Suppressor macrophage treated with lipopolysaccharide for 4 hours (primary cell): ENCODE measurements around the gene ADAMTS8.

Source experiments
- DNase-seq: peaks from one replicate; pipeline ENCODE4 v3.0.0-alpha.2; 2020

The ADAMTS8 gene

GRCh38 chr11:130428316-130429119, at the start of gene ADAMTS8:
Gene ADAMTS8, minus strand, starts transcription at chr11:130428609. Its CDS starts 323 bp downstream, at chr11:130428286.
- DNase-seq = no peak

DNA sequence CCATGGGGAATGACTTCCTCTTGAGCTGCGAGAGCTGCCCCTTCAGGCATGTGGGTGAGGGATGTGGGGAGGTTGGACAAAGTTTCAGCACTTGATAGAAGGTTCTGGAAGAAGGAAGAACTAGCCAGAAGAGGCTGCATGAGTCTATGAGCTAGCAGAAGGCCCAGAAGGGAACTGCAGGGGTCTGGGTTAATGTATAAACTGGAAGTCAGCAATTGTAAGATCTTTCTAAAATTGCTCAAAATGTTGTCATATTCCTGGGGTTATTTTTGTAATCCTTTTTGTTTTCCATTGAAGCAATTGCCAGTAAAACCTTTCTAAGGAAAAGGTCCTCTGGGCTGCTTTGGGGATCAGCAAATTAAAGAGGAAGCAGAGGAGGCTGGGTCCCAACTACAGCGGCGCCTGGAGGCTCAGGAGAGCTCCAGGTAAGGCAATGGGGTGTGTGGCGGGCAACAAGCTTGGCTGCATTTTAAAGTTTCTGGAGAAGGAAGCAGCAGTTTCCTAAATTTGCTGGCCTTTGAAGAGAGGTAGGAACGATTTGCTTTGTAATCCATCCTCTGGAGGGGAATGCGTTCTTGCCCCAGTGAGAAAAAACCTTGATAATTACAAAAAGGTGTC, 49.3 kb upstream of the ADAMTS8 start:
- no peak for DNase-seq

DNA sequence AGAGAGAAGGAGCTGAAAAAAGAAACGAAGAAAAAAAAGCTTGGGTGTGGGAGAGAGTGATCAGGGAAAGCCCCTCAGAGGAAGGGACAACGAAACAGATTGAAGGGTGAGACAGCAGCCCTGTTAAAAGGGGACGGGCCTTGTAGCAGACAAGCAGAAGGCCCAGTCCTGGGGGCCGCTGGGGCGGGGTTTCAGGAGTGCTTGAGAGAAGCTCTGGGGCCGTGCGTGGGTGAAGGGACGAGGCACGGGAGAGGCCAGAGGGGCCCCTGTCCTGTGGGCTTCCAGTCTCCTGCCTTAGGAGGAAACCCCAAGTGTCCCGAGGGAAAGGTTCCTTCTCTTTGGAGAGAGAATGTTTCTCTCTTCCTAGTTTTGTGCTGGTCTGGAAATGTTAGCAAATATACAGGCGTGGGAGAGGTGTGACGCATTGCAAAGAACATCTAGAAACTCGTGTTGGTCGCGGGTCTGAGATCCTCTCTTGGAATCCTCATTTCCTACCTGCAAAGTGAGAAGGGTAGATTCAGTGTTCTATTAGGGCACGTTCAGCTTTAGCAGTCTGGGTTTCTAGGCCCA, 48.6 kb upstream of the ADAMTS8 start:
- no peak for DNase-seq

DNA sequence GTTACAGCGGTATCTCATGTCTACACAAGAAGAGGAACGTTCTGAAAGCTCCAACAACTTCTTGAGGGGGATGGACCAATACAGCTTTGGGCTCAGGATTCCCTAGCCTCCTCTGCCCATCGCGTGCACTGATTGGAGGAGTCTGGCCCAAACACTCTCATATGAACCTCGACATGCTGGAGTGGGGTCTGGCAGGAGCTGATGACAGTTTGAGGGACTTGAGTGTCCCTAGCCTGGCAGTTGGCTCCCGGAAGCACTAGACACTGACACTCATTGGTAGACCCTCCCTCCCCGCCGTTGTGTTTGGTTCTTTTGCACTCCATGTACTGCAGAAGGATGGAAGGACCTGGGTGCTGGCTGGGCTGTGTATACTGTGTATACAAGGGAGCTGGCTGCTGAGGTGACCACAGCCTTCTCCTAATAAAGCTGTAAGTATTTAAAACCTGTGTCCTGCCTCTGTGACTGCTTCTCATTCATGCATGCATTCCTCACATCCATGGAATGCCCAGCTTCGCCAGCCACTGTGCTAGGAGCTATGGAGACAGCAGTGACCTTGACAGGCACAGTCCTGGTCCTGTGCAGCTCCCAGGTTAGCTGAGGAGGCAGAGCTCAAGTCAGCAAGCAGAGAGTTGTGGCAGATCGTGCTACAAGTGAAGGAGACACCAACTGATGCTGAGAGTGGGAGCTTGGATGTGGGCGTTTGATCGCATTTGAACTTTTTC, 48.0 kb upstream of the ADAMTS8 start:
- DNase-seq = no peak

DNA sequence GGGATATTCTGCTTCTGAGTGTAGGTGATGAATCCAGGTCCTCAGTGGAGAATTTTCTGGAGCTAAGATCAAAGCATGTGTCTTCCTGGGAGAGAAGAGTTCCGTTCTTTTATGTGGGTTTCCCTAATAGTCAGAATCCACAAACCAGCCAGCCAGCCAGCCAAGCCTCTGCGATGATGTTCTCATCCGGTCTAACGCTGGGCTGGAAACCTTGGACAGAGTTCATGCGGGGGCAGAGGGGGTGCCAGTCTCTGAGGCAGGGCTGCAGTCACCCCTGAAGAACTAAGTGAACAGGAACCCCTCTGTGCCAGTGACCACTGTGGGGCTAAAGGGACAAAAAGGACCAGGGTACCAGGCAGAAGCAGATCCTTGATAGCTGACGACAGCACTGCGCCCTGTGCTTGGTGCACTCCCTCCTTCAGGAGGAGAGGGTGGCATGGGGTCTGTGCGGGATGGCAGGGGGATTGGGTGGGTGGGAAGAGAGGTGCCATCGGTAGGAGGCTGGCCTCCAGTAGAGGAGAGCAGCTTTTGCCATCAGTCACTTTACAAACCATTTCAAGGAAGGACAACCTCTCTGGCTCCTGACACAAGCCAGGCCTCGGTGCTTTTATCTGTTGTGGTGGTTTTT, 47.1 kb upstream of the ADAMTS8 start:
- DNase-seq = no peak

GRCh38 chr11:130474637-130475400, 46.4 kb upstream of the ADAMTS8 start:
- DNase-seq = no peak

DNA sequence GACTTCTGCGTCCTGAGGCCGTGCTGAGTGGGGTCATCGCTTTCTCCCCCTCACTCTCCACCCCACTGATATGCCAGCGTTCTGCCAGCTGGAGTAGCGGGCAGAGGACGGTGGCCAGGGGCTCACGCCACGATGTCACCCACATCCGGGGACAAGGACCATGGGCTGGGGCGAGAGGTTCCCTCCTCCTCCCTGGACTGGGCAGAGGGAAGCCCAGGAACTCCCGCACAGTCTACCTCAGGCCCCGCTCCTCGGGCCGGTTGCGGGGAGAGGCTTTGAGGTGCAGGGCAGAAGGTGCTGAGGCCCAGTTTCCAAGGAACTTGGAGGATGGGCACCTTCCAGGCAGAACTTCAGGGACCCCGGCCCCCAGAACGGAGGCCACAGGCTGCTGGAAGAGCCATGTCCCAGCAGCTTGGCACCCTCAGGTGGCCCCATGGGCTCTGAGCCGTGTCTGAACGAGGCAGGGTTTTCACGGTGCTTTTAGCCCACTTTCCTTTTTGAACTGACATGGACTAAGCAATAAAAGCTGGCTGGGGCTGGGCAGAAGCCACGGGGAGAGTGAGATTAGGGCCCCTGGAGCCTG, 45.5 kb upstream of the ADAMTS8 start:
- no peak for DNase-seq

DNA sequence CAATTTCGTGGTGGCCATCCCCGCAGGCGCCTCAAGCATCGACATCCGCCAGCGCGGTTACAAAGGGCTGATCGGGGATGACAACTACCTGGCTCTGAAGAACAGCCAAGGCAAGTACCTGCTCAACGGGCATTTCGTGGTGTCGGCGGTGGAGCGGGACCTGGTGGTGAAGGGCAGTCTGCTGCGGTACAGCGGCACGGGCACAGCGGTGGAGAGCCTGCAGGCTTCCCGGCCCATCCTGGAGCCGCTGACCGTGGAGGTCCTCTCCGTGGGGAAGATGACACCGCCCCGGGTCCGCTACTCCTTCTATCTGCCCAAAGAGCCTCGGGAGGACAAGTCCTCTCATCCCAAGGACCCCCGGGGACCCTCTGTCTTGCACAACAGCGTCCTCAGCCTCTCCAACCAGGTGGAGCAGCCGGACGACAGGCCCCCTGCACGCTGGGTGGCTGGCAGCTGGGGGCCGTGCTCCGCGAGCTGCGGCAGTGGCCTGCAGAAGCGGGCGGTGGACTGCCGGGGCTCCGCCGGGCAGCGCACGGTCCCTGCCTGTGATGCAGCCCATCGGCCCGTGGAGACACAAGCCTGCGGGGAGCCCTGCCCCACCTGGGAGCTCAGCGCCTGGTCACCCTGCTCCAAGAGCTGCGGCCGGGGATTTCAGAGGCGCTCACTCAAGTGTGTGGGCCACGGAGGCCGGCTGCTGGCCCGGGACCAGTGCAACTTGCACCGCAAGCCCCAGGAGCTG, 44.8 kb upstream of the ADAMTS8 start:
- DNase-seq = no peak

DNA sequence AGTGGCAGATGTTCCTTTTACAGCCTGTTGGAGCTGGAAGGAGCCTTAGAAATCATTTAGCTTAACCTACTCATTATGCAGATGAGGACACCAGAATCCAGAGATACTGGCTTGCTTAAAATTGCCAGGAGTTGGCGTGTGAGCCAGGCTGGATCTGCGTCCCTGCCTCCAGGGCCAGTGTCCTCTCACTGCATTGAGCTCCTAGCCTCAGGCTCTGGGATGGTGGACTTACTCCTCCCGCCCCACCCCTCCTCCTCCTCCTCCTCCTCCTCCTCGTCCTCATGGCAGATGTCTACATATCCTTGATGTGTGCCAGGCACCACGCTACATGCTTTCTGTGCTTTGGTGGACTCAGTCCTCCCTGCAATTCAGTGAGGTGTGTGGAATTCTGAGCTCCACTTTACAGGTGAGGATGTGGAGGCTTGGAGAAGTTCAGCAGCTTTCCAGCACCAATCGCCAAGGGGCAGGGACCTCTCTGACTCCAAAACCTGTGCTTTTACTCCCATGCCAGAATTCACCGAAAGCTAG, 44.1 kb upstream of the ADAMTS8 start:
- no peak for DNase-seq

DNA sequence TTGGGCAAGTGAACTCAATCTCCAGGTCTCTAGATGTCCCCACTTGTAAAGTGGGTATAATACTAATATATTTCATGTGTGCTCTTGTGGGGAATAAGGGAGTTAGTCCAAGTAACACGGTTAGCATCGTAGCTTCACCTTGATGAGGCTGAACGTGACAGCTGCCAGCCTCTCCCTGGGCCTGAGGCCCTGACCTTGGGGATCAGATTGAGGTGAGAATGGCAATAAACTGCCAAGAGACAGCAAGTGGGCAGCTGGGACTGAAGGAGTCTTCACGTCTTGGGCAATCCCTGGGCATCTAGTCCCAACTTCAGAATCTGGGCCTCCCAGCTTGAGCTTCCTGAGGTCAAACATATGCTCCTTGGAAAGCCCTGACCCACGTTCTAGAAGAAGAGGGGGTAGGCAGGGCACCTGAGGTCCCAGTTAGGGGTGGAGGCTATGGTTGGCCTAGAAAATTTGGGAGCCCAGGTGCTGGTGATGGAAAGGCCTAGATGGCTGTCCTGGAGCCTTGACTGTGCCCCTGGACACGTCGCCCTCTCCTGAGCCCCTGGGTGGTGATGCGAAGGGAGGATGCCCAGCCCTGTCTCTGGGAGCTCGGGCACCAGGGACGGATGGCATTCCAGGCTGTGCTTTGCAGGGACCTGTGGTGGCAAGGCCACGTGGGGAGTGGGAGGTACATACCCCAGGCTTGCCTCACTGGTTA, 43.5 kb upstream of the ADAMTS8 start:
- DNase-seq = no peak

DNA sequence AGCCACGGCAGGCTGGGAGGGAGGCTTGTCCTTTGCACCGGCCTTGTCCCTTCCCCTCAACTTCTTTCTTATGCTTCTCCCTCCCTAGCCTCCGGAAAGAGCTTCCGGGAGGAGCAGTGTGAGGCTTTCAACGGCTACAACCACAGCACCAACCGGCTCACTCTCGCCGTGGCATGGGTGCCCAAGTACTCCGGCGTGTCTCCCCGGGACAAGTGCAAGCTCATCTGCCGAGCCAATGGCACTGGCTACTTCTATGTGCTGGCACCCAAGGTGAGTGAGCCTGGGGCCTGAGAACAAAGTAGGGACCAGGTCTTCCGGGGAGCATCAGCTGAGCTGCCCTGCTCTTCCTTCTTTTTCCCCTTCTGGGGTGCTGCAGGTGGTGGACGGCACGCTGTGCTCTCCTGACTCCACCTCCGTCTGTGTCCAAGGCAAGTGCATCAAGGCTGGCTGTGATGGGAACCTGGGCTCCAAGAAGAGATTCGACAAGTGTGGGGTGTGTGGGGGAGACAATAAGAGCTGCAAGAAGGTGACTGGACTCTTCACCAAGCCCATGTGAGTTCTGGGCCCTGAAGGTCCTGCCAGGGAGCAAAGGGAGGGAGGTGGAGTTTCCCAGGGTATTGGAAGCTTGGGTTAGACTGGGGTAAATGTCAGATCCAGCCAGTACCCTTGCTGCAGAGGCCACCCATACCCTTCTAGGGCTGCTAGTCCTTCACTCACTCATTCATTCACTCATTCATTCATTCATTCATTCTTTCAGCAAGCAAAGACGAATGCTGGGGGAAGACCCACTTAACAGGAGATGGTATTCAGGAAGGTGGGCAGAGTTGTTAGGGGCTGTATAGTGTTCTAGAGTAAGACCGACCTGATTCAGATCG, 42.7 kb upstream of the ADAMTS8 start:
- DNase-seq = no peak

DNA sequence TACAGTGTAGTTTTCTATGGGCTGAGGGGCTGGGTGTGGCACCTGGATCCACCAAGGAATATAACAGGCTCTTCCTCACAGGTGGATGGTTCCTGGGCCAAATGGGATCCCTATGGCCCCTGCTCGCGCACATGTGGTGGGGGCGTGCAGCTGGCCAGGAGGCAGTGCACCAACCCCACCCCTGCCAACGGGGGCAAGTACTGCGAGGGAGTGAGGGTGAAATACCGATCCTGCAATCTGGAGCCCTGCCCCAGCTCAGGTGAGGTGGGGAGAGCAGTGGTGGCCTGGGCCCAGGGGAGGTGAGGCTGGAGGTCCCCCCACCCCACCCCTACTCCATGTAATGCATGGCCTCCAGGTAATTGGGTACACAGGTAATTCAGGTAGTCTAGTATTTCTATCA, 40.8 kb upstream of the ADAMTS8 start:
- DNase-seq = no peak

GRCh38 chr11:130467116-130467900, 38.9 kb upstream of the ADAMTS8 start:
- DNase-seq = no peak

DNA sequence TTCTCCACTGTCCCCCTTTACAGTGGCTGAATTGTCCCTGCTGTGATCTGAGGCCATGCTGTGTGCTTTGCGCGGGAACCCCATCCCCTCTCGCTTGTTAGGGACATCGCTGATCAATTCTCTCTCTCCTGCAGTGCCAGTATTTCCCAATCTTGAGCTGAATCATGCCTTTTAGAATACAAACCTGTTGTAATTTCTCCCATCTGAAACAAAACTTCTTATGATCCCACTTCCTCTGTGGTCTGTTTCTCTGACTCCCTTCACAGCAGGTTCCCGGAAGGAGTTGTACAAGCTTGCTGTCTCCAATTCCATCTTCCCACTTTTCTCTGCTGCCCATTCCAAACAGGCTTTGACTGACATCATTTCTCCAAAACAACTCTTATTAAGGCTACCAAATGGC, 36.9 kb upstream of the ADAMTS8 start:
- peak; percentile 6 for DNase-seq

GRCh38 chr11:130464291-130464812, 35.9 kb upstream of the ADAMTS8 start:
- DNase-seq = no peak

DNA sequence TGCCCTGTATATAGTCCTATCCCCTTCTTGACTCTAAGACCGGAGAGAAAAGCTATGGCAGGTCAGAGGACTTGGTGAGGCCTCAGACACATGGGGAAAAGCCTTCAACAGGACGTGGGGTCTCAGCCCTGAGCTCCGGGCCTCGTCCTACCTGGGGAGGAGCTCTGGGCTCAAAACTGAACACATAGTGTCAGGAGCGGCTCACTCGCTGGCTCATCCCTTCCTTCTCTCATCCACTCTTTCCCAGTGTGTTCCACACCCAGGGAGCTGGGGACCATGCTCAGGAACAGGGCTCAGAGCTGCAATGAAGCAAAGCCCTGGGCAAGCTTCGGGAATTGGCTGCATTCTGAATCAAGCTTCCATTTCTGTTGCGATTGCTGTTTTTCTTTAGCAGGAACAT, 34.5 kb upstream of the ADAMTS8 start:
- DNase-seq = no peak

DNA sequence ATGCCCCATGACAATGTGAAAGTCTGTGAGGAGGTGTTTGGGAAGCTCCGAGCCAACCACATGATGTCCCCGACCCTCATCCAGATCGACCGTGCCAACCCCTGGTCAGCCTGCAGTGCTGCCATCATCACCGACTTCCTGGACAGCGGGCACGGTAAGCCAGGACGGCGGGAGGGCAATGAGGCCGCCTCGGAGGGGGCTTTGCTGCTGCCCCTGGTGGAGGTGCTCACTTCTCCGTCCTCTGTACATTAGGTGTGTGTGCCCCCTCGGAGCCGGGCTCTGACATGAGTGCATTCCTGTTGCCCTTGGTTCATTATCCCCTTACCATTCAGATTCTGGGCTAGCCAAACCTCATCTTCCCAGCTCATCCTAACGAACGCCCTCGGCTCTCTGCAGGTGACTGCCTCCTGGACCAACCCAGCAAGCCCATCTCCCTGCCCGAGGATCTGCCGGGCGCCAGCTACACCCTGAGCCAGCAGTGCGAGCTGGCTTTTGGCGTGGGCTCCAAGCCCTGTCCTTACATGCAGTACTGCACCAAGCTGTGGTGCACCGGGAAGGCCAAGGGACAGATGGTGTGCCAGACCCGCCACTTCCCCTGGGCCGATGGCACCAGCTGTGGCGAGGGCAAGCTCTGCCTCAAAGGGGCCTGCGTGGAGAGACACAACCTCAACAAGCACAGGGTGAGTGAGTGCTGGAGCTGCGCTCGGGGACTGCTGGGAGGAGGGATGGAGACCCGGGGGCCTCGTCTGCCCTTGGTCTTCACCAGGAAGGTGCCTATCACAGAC, 33.9 kb upstream of the ADAMTS8 start:
- no peak for DNase-seq
